ENCODE results near the gene IKBKE.

Gene IKBKE

DNA sequence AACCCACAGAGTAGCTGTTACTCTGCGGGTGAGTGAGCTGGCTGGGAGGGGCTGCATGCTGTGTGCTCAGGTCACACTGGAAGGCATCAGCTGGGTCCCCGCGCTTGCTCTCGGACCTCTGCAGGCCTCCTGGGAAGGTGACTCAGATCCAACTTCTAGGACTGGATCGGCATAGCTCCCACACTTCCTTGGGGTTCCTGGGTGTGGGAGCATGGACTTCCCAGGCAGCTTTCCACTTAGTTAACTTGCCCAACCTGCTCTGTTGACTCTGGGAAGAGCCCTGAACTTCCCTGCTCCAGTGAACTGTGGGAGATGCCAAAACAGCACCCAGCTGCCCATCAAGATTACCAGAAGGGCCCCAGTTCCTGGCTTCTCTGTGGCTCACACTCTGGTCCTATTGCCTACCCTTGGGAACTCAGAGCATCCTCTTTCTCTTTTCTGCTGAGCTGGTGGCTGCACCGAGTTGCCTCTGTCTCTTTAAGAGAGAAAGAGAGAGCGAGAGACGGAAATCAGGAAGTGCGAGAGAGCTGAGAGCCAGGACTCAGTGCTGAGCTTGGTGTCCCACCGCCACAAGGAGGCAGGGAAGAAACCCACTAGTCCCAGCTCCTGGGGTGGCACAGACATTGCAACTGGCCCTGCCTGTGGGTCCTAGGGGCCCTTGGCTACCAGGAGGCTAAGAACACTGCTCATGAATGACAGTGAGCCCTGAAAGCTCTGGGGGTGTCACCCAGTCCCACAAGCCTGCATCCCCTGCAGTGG, at the start of gene IKBKE:
TSS of gene IKBKE (plus strand) at position 544 of the 759 bp plus-strand sequence. CDS start 2,752 bp downstream, outside the sequence.
- no peak for DNase-seq (ENCODE audit: low spot score)

DNA sequence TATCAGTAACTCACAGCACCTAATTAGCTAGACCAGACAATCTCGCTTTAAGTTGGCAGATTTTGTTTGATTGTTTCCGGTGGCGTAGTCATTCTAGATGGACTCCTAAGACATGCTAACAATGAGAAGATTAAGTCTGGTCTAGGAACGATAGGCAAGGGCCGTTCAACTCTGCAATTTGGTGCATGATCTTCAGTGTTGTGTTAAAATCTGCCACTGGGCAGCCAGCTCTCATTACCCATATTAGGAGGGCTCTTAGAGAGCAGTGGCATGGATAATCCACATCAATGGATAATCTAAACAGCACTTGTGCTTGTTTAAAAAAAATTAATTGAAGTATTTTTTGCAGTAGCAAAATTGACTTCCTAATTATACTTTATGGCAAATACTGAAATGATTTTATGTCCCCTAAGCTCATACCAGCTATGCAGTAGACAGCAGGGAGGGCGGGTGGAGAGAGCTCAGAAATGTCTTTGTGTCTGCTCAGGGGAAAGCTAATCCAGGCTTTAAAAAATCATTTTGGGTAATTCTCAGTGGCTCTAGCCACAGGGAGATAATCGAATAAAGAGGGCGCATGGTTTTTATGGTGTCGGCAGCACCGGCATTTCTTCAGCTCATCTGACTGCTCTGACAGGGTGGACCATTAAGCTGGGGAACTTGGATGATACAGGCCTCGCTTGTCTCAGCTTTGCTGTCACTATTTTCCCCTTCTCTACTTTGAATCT, 48.5 kb upstream of the IKBKE start:
- no peak for DNase-seq (ENCODE audit: low spot score)

- DNase-seq (ENCODE audit: low spot score) = no peak
Measured at GRCh38 chr1:206422525-206422924, 47.8 kb upstream of the IKBKE start.

DNA sequence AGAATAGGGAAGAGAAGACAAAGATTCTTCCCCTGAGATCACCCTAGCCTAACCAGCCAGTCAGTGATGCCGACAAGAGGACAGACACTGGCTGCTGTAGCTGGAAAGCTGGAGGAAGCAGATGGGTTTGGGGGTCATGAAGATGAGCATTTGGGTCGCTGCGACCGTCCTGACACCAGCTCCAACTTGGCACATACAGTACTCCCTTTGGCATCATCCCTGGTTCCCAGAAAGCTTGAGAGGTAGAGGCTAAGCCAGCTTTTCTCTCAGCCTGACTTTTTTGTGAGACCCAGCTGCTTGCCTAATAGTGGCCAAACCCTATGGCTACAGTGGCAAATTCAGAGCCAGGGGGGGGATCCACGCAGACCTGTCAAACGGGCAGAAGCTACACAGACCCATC, 43.0 kb upstream of the IKBKE start:
- DNase-seq (ENCODE audit: low spot score) = no peak

DNA sequence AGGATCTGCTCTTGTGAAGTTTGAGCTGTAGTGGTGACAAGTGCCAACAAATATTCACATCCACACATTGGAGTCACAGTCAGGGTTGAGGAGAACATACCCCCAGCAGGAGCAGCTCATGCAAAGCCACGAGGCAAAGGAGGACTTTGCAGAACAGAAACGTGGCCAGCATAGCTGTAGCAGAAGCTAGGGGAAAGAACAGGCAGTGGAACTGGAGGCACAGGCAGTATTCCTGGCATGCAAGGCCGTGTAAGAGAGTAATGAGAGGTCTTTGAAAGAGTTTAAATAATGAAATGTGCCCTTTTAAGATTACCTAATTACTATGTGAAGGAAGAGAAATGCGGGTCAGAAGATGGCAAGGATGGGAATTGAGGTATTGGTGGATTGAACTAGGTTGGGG, 40.9 kb upstream of the IKBKE start:
- DNase-seq (ENCODE audit: low spot score) = no peak

GRCh38 chr1:206430031-206430983, 40.0 kb upstream of the IKBKE start:
- no peak for DNase-seq (ENCODE audit: low spot score)

- DNase-seq (ENCODE audit: low spot score) = no peak
Measured at GRCh38 chr1:206435445-206435844, 34.8 kb upstream of the IKBKE start.

- DNase-seq (ENCODE audit: low spot score) = no peak
Measured at GRCh38 chr1:206438554-206438953, 31.7 kb upstream of the IKBKE start.

DNA sequence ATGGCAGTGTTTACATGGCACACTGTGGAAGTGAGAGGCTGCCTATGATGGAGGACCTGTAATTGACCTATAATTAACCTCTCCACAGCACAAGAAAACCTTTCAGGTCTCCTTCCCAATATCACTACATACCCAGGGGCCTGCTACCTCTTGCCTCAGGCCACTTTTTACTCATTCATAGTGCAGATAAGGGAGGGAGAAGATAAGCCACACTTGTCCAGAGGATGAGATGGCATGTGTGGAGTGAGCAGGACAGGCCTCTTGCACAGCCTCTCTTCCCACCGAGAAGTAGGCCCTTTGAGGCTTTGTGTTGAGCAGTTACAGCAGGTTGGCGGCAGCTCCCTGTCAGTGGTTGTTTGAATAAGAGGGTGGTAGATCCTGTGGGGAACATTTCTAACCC, 31.1 kb upstream of the IKBKE start:
- no peak for DNase-seq (ENCODE audit: low spot score)

GRCh38 chr1:206441336-206441967, 28.8 kb upstream of the IKBKE start:
- no peak for DNase-seq (ENCODE audit: low spot score)

DNA sequence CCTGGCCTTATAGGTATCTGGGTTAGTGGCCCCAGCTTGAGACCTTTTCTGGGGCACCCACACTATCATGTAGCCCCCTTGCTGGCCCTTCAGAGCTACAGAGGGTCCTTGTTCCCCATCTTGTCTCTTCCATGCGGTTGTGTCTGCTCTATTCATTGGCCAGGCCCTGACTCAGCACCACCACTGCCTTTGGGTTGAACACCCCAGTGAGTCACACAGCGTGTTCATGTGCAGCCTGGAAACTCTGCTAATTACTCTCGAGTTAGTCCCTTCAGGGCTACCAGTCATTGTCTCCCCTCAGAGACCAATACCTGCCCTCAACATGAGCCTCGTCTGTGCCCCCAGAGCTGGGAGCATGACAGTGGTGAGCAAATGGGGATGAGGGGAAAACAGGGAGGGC, 28.2 kb upstream of the IKBKE start:
- DNase-seq (ENCODE audit: low spot score) = no peak

DNA sequence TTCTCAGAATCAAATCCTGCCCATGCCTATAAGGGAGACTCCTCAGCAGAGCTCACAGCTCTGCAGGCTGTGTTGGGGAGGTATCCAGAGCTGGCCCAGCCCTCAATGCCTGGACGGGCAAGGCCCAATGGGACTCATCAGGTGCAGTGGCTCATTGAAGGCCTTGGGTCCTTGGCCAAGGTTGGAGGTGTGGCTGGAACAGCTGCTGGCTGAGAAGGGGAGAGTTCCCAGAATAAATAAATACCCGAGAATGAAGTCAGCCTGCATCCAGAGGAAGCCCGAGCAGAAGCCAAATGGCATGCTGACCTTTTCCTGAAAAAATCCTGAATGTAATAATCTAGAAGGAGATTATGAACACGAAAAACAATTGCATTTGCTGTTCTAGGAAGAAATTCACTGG, 25.2 kb upstream of the IKBKE start:
- DNase-seq (ENCODE audit: low spot score) = no peak

DNA sequence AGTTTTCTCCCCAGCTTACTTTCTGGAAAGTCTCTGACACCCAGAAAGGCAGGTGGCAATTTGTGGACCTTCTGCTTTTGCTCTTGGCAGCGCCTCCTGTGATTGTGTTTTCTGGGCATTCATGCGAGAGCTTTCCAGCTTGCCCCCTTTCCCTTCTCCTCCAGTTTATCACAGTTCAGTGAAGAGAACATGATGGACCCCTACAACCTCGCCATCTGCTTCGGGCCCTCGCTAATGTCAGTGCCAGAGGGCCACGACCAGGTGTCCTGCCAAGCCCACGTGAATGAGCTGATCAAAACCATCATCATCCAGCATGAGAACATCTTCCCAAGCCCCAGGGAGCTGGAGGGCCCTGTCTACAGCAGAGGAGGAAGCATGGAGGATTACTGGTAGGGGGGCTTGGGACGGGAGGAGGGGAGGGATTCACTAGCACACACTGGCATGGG, 24.3 kb upstream of the IKBKE start:
- DNase-seq (ENCODE audit: low spot score) = no peak

DNA sequence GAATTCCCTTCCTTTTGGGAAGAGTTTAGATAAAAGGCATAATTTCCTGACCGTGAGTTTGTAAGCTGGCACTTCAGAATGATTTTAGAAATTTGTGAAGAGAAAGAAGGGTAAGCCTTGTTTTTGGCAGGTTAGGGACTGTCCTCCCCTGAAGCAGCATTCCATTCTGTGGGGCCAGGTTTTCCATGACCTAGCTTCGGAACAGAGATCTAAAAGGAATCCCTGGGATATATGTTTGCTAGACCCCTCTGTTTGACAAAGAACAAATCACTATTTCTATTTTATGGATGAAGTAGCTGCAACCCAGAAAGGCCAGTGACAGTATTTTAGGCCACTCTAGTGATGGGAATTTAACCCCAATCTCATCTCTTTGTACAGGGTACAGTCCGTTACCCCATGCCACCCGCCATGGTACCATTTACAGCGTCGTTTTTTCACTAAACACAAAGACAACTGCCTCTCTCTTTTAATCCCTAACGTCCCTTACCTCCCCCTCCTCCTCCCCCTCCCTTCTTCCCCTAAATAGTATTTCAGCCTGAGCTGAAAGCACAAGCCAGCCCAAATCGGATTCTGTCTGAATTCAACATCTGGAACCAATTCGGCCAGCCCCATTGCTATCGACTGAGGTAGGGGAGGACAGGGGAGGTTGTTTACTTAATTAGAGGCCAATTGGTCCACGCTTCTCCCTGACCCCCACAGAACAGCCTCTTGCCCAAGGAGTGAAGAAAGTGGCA, 23.4 kb upstream of the IKBKE start:
- DNase-seq (ENCODE audit: low spot score) = no peak

DNA sequence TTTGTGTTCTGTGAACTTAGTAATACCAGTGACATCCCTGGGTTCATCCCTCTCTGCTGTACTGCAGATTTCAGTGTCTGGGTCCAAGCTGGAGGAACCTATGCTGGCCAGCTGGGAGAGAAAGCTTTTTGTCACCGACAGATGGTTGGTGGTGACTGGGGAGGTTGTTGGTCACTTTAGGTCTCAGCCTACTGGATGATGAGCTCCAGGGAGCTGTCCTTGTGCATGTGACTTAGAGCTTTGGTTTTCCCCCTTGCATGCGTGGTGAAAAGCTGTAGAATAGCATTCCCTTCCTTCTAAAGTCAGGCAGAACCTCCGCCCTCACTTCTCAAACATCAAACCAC, 22.9 kb upstream of the IKBKE start:
- DNase-seq (ENCODE audit: low spot score) = no peak

- DNase-seq (ENCODE audit: low spot score) = no peak
Measured at GRCh38 chr1:206447792-206448191, 22.5 kb upstream of the IKBKE start.

GRCh38 chr1:206448471-206448870, 21.8 kb upstream of the IKBKE start:
- DNase-seq (ENCODE audit: low spot score) = no peak

DNA sequence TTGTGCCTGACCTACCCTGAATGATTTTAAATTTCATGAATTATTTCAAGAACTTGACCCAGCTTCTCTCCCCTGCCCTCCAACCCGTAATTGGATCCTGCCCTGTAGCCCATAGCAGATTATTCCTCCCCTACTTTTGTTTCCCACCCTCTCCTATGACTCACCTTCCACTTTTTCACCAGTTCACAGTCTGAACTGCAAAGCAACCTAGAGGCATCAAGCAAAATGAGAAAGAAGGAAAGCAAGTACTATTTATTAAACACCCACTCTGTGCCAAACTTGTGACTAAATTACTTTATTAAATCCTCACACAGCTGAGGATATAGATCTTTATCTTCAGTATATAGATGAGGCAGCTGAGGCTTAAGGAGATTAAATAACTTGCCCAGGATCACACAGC, 20.7 kb upstream of the IKBKE start:
- no peak for DNase-seq (ENCODE audit: low spot score)

GRCh38 chr1:206450281-206450680, 20.0 kb upstream of the IKBKE start:
- DNase-seq (ENCODE audit: low spot score) = no peak

DNA sequence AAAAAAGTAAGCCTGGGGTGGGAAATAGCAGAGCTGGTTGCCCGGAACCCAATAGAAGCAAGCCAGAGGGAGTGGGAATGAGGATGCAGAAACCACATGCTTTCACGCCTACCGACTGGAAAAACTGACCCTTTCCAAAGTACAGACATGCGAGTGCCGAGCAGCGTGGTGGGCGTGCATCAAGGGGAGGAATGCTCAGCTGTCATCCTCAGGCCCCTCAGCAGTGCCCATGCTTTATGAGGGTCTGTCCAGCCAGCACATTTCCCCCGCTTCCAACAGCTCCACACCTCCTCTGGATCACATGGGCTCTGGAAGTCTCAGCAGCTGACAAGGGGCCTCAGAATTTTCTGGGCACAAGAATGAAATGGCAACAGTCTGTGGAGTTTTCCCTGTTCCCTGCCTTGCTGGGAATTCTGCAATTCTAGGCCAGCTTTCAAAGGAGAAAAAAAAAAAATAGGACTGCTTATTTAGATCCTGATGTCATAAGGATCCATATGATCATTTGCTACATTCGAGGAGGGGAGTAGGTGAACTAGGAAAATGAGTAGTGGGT, 19.1 kb upstream of the IKBKE start:
- DNase-seq (ENCODE audit: low spot score) = no peak

DNA sequence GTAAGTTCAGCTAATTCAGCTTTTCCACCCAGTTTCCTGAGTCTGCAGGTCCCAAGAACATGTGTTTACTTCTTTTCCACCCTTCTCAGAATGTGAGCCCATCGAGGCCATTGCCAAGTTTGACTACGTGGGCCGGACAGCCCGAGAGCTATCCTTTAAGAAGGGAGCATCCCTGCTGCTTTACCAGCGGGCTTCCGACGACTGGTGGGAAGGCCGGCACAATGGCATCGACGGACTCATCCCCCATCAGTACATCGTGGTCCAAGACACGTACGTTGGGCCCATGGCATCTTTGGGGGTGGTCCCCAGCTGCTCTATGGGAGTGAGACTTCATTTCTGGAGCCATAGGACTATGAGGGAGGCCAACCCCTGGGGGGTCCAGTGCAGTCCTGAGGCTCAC, 17.2 kb upstream of the IKBKE start:
- no peak for DNase-seq (ENCODE audit: low spot score)

Measured in hematopoietic multipotent progenitor cell treated with erythropoietin and hydrocortisone succinate and interleukin-3 and kit ligand, for 17 days (in vitro differentiated cells).